GM19463 (cell line): ENCODE measurements around the gene CCDC80.
"Not testable (repeated sequence)": the region's sequence is repeated elsewhere in the genome, so short reads cannot be mapped to it uniquely, and the experiment has no call there.

Experiments used
- ATAC-seq: cut with Tn5 transposase; IDR thresholded peaks from one replicate; pipeline ENCODE4 v1.9.1; 2021; ENCODE audit warnings: mild to moderate bottlenecking, moderate library complexity; ENCODE audit not compliant: unreplicated experiment

CCDC80 gene

DNA sequence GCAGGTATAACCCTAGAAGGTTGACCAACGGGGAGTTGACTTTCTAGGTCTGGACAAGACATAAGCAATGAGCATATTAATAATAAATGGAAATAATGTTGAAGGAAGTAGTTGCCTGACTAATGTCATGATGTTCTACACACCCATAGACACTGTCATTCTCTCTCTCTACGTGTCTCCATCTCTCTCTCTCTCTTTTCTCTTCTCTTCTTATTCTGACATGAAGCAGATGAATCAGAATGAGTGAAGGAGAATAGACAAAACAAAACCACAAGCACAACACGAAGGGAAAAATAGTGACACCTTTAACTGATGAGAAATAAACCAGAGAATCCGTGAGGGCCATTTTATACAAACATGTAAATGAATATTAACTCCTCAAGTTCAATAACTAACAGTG, 26.7 kb upstream of the CCDC80 start:
- no peak for ATAC-seq

DNA sequence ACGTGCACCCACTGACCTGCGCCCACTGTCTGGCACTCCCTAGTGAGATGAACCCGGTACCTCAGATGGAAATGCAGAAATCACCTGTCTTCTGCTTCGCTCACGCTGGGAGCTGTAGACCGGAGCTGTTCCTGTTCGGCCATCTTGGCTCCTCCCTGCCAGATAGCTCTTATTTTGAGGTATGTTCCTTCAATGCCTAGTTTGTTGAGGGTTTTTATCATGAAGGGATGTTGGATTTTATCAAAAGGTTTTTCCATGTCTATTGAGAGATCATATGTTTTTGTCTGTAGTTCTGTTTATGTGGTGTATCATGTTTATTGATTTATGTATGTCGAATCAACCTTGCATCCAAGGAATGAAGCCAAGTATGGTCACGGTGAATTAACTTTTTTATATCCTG, 24.1 kb upstream of the CCDC80 start:
- not testable (repeated sequence) for ATAC-seq

DNA sequence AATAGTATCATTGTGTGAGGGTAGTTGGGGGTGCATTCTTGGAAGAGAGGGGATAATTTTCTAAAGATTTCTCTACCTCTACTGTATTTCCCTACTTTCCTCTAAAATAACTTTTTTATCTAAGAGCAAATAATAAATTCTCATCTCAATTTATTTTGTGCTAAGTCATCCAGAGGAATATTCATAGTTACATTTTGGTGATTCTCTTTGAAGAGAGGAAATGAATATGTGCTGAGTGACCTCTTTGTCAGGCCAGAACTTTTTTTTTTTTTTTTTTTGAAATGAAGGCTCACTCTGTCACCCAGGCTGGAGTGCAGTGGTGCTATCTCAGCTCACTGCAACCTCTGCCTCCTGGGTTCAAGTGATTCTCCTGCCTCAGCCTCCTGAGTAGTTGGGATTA, 15.1 kb upstream of the CCDC80 start:
- ATAC-seq: no peak

DNA sequence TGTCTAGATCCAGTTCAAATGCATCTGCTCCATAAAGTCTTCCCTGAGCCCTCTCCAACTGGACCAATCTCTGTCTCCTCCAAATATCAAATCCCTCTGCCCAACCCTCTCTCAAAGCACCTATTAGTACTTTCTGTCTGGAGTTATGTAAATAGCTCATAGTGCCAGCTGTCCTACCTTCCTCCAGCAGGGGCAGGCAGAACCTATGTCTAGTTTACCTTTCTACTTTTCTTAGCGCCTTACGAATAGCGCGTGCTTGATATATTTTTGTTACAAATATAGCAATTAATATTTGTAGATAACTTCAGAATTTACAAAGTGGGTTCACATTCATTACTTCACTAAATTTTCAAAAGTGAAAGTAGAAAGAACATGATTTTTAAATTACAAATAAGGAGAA, 14.0 kb upstream of the CCDC80 start:
- ATAC-seq: no peak

DNA sequence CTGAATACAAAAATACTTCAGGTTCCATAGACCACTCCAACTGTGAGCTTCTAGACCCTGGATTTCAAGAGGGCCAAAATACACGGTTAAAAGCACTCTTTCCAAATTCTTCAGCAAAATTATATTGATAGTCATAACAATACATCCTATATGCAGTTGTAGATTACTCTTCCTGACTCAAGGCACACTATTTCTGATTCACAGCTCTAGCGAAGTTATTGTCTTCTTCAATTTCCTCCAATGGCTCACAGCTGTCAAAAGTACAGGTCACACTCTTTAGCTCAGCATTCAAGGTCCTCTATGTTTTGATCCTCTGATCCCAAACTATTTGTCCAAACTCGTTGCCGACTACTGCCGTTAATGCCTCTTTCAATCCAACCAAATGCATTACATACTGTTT, 13.5 kb upstream of the CCDC80 start:
- no peak for ATAC-seq

DNA sequence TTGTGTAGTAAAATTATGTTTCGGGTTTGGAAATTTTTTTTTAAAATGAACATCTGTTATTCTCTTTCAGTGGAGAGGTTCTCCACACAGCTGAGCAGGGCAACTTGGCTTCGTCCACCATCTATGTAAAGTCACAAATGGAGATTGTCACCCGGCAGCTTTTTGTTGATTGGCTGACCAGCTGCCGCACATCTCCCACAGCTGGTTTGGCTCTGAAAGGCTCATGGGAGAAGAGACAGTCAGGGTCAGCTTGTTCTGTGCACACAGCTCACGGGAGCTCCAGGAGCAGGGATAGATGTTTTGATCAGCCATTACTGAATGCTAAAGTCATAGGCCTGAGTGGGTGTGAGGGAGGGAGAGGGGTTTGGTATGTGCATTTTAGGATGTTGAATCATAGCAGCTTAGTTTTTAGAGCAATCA, 12.9 kb upstream of the CCDC80 start:
- ATAC-seq: no peak

DNA sequence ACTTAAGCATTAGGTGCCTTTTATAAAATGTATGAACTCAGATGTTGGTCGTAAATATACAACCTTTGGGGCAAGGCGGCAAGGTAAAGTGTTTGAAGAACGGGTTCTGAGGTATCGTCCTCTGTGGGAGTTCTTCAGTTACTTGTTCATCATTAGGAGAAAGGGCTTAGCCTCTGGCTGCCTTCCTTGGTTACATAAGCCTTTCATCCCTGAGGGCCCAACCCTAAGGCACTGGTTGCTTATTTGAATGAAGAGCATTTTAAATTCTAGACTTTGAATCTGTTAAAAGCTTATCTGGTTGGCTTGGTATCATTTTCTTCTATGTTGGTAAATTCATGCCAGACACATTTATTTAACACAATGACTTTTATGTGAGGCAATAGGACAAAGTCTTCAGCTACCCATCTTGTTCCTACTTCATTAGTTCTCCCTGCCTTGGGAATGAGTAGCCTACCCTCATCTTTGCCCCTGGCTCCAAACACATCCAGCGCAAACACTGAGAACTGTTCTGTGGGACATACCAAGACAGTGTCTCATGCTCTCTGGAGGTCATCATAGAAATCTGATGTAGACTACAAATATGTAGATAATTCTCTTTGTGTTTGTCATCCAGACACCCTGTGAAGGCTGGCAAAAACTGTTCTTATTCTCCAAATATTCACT, 12.4 kb upstream of the CCDC80 start:
- no peak for ATAC-seq

DNA sequence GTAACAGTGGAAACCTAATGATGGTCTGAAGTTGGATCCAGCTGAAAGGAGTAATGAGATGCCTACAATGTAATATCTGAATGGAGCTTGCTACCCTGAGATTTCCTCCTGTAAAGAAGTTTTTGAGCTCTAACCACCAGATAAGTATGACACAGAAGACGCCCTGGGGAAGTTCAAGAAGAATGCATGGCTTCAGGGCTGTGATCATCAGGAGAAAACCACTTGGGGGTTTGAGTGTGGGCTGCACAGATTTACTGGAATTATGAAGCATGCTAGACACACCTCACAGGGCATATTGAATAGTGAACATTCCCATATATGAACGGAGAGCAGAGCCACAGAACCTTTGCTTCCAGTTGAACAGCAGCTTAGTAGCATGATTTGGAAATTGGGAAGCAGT, 10.6 kb upstream of the CCDC80 start:
- no peak for ATAC-seq

DNA sequence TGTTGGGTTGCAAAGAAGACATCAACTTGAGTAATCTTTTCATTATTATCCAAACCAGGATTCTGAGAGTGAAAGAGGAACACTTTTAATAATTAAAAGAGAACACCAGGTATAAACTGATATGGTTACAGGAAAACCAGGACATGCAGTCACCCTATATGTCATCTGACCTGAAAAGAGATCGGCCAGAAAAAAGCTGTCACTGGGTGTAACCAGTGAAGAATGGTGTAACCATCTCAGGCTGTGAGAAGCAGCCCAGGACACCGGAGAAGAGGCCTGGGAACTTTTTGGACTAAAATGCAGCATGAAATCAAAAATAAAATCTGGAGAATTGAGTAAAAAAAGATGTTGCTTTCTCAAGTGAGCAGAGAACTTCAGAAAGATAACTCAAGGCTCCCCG, 10.1 kb upstream of the CCDC80 start:
- no peak for ATAC-seq

DNA sequence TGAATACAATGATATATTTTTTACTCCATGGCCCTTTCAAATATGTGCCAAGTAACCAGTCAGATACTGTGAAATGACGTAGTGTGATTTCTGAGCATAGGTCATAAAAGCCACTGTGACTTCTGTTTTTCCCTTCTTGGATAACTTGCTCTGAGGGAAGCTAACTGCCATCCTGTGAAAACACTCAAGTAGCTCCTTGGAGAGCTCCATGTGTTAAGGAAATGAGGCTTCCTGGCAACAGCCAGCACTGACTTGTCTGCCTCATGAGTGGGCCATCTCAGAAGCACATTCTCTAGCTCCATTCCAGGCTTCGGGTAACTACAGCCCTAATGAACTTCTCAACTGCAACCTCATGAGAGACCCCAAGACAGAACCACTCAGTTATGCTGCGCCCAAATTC, 9.5 kb upstream of the CCDC80 start:
- no peak for ATAC-seq

DNA sequence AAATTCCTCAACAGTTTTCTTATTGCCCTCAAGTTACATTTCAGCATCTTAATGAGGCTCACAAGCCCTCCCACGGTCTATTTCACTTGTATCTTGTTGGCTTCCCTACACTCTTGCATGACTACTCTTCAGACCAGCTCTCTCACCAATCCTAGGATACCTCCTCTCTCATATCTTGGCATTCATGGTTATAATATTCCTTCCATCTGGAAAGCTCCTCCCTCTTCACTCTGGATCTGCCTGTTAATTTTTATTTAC, 8.5 kb upstream of the CCDC80 start:
- no peak for ATAC-seq

DNA sequence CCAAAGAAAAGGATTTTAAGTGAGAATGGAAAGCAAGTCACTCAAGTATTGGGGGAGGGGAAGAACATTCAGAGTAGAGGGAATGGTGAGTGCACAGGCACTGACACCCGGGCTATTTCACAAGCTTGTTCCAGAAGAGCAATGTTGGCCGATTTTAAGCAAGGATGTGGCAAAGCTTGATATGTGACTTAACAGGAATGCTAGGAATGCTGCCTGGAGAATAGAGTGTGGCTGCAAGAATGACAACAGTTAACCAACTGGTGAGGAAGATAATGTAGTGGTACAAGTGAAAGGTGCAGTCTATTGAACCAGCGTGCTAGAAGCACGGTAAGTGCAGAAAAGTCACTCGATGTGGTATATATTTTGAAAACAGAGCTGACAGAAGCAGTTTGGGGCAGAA, 6.2 kb upstream of the CCDC80 start:
- no peak for ATAC-seq

DNA sequence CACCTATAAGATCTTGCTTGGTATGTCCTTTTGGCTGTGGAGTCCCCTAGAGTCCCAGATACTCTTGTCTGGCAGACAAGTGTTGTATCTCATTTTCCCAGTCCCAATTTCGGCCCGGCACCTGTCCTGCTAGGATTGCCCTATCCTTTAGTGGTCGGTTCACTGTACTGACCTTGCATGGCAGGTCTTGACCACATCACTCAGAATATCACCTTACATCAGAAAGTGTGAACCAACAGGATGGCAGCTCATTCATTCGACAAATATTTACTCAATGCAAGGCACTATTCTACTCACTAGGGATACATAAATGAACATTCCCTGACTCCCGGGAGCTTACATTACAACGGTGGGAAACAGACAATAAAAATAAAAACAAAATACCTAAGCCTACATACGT, 5.7 kb upstream of the CCDC80 start:
- no peak for ATAC-seq

DNA sequence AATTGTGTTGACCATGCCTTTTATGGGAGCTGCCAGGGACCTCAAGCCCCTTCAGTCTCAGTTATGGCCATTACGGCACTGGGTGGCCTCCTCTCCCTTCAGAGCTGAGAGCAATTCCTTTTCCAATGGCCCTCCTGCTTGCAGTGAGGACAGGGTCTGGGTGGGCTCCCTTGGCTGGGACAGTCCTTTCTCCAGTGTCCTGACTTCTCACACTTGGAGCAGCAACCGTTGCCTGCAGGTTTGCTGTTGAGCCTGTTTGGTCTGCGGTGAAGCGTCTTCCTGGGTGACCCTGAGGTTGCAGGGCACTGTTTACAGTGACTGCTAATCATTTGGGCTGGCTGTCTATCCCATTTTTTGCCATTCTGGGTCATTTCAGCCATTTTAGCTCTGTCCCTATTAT, 3.5 kb upstream of the CCDC80 start:
- ATAC-seq: no peak

DNA sequence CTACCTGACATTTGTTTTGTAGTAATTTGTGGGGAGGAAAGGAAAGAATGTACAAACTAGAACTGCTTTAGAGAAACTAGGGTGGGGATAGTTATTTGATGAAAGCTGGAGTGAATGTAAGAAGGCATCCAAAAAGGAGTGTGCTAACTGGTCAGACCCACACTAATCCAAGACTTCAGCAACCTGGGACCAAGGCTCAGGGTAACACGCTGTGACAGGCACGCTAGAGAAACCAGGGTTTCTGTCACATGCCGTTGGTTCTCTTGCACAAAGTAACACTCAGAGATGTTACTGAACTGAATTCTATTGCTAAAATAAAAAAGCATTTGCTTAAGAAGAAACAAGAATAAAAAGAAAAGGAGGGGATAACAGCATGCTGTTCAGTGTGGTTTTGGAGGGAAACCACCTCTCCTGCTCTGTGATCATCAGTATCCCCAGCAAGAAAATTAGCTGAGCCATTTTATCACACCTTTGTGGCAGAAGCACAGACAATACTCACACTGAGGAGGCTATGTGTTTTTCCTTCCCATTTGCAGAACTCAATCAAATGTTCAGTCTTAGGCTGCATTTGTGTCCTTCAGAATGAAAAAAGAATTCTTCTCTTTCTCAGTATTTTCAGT, 2.8 kb upstream of the CCDC80 start:
- ATAC-seq: no peak

DNA sequence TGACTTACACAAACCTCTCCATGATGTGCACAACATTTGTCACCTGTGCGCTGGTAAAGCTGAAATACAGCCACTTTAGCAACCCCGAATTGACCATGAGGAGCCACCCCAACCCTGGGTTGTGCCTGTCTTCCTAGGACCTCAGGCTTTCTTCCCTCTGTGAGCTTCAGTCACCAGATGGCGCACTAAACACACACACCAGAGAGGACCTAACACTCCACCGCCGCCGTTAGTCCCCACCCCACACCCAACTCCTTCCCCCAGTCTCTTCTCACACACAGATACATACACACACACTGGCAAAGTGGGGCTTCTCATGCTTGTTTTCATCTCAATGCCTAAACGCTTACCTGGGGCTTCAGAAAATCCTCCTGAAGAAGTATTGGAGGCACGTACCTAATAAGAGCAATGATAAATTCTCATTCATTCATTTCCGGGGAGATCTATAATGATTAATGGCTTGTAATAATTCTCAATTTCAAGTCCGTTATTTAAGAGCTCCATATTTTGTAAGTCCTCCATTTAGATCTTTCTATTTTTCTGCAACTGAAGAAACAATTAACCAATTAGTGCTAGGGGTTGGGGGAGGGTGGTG, 2.1 kb upstream of the CCDC80 start:
- ATAC-seq: peak; percentile 96

DNA sequence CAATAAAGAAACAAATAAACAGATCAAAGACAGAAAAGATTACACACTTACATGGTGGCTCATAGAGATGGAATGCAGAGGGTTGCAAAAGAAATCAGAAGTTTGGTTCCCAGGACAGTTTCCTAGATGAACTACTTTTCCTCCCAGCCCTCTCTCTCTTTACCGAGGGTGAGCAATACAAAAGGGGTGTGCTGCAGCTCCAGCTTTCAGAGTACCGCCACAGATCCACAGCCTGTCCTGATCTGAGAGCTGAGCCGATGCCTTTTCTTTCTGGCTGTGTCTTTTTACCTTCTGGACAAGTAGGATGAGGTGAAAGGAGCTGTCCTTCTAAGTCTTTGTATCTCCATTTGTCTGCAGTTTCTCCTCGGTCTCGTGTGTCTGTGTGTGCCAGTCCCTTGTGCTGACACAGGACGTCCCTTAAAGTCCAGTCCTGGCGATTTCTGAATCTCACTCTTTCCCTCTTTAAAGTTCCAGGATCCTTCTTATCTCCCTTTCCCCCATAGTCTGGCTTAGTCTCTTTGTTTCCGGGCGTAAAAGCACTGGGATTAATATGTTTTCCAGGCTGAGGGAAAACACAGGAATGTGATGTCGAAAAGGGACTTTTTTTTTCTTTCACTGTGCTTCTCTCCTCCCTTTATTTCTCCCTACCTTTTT, 540 bp downstream of the CCDC80 start:
- ATAC-seq: no peak

DNA sequence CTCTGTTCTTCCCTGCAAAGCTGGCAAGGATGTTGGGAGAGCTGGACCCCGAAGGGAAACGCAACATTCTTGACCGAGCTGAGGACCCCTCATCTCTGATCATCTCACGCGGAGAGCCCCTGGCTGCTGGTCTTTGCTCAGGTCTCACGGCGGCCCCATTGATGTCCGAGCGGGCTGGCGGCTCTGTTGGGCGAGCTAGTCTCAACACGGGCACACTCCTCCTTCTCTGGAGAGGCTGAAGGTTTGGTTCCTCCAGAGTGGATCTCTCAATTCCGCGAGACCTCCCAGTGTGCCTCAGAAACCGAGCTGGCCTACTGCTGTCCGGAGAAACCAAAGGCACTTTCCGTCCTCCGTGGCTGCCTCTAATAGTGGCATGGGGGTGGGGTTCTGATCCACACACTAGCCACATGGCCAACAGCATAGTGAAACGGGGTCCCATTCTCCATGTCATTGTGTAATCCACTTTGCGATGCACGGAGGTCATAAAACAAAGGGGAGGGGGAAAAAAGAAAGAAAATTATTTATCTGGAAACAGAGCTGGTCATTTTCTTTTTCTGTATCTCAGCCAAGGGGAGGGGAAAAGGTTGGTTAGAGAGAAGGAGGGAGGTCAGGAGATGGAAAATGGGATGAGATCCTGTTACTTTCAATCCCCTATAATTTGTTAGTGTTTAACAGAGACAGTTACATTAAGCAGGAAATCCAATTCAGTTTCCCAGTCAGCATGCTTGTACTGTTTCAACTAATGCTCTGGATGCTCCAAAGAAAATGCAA, 1.3 kb downstream of the CCDC80 start:
- no peak for ATAC-seq

DNA sequence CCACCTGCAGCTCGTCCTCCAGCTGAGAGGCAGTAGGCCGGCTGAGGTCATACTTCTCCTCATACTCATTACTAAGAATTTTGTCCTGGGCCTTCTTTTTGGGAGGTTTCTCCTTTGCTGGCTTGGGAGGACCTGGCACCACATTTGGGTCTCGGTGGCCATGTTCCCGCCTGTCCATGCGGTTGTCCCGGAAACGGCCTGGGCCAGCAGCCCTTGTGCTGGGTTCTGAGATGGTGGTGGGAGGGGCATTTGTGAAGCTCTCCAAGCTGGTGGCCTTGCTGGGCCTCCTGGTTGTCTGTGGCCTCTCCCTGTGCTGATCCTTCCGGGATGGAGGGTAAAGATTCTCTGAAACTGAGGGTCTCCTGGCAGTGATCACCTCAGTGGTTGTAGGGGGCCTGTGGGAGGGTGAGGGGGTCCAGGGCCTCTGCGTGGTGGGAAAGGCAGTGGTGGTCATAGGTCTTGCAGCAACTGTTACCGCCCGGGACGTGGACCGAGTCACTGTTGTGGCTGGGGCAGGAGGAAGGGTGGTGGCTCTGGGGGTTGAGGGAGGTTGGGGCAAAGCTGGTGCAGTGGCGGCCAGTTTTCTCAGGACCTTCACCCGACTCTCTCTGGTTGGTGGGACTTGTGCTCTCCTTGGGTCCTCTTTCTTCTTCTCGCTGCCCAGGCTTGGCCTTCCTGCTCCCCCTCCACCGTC, 2.5 kb downstream of the CCDC80 start:
- no peak for ATAC-seq

DNA sequence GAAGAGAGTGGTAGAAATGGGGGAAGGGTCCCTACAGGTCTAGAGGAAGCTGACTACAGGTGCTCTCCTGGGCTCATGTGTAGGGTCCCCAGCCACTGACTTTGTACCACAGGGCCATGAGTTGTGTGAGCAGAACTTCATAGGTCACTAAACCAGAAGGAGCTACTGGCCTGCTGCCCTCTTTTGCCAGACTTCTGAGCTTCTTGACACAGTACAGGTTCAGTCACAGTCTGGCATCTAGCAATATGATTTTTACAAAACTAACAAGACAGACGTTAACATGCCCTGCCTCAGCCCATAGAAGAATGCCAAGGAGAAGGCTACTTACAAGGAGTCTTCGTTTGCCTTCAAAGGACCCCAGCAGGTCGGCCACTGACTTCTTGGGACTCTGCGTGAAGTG, 3.2 kb downstream of the CCDC80 start:
- no peak for ATAC-seq

DNA sequence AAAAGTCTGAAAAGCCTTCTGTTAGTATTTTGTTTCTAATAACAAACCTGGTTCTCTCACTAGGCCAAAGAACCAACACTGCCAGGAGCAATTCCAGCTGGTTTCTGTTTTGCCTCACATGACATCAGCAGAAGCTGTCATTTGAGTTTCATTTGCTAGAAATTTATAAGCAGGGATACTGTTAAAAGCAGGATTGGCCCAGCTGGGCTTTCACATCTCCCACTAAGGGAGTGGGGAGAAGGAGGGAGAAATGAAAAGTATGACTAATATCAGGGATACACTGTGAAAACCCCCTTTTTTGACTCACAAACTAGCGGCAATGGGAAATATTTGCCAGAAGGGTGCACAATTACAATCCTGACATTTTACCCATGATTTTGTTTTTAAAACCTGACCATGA, 5.3 kb downstream of the CCDC80 start:
- ATAC-seq: peak; percentile 32
